ENCODE results near the gene PDE6B. TPM values are rescaled to one million over a fixed set of nuclear protein-coding genes. Genes with fewer than 3 reads are reported as not detected.
"Not testable (repeated sequence)": the region's sequence is repeated elsewhere in the genome, so short reads cannot be mapped to it uniquely, and the experiment has no call there.

Gene PDE6B
- total RNA-seq, 1 experiment from 2014 or later: 10.8 TPM

DNA sequence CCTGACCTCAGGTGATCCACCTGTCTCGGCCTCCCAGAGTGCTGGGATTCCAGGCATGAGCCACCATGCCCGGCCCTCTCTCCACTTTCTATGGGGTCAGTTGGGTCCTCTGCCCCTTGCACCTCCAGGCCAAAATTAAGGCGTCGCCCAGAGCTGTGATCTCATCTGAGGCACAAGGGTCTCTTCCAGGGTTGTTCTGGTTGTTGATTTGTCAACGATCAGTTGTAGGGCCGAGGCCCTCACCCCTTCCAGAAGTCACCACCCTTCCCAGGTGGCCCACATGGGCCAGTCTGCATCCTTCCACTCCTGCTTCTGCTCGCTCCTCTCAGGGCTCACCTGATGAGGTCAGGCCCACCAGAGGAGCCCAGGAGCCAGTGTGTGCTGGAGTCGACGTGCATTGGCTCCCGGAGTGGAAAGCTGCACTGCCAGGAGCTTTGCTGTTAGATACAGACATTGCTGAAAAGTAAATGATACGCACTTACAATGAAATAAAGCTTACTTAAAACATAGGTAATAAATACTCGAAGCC lies 35.0 kb upstream of the PDE6B start:
- H3K9me3 Mint-ChIP-seq: peaks cover 9 to 12% of the 10 kb centered on the region in 2 experiments; a peak in 4 of 5 replicates
- H2AK5ac ChIP-seq (ENCODE audit: insufficient read length, low read length): no peak overlapping the region
- DNase-seq: no peak

GRCh38 chr4:592178-592577 lies 33.2 kb upstream of the PDE6B start:
- not testable (repeated sequence) for H3K27ac ChIP-seq (ENCODE audit: insufficient read length, low read depth, low read length); H3K9me3 ChIP-seq (ENCODE audit: control insufficient read depth, low read depth, low read length); H4K91ac ChIP-seq (ENCODE audit: insufficient read length, low read depth, low read length); H3K79me1 ChIP-seq (ENCODE audit: insufficient read depth, low read depth, low read length, poor library complexity, severe bottlenecking); H3K18ac ChIP-seq (ENCODE audit: insufficient read length, low read depth, low read length); H3K56ac ChIP-seq (ENCODE audit: insufficient read length, low read depth, low read length); H3K9ac ChIP-seq (ENCODE audit: extremely low read depth, insufficient read length, low read length); H3T11ph ChIP-seq (ENCODE audit: low read length); H3K4me1 Mint-ChIP-seq; H3K23ac ChIP-seq (ENCODE audit: insufficient read length, low read depth, low read length); H4K20me1 ChIP-seq (ENCODE audit: control insufficient read depth, insufficient read depth, insufficient read length); H3K4me2 ChIP-seq (ENCODE audit: insufficient read depth, insufficient read length, low read length); H3K27ac Mint-ChIP-seq; H2AFZ ChIP-seq (ENCODE audit: low read length); H3K36me3 Mint-ChIP-seq (ENCODE audit: insufficient read depth in 1 of 3, low read depth in 3 of 3); H4K8ac ChIP-seq (replicated peaks; ENCODE audit: insufficient read length, low read depth, low read length); H2BK120ac ChIP-seq (ENCODE audit: low read depth, low read length, poor library complexity, severe bottlenecking); H2AK5ac ChIP-seq (ENCODE audit: insufficient read length, low read length); H2BK12ac ChIP-seq (ENCODE audit: insufficient read length, low read depth, low read length); H3K14ac ChIP-seq (ENCODE audit: insufficient read depth, low read length); H3K27me3 ChIP-seq (ENCODE audit: insufficient read depth, low read length); H3K4me3 Mint-ChIP-seq; H4K5ac ChIP-seq (ENCODE audit: insufficient read length, low read depth, low read length); DNase-seq; H3K4me1 ChIP-seq (ENCODE audit: insufficient read depth, low read length); H3K23me2 ChIP-seq (ENCODE audit: insufficient read length, low read depth, low read length, poor library complexity, severe bottlenecking); H3K79me2 ChIP-seq (ENCODE audit: insufficient read depth, low read length); H2BK15ac ChIP-seq (ENCODE audit: low read depth, low read length); H2BK5ac ChIP-seq (ENCODE audit: insufficient read length, low read length); H2BK20ac ChIP-seq (ENCODE audit: low read depth, low read length, poor library complexity, severe bottlenecking); H3K4ac ChIP-seq (ENCODE audit: low read depth, low read length)
- peaks cover 70% of the 10 kb centered on the region for H3K27me3 Mint-ChIP-seq (ENCODE audit: low read depth)
- WGBS (ENCODE audit: extremely low coverage, insufficient read length, low lambda C conversion rate): no CpG with 5 or more reads among the region's 13 CpGs
- peaks cover 7 to 12% of the 10 kb centered on the region in 2 experiments; a peak in 4 of 5 replicates for H3K9me3 Mint-ChIP-seq

More for the DNA sequence above, 35.0 kb upstream of the PDE6B start:
- no peaks in the 10 kb centered on the region for H3K23me2 ChIP-seq (ENCODE audit: insufficient read length, low read depth, low read length, poor library complexity, severe bottlenecking)
- H3K4me2 ChIP-seq (ENCODE audit: insufficient read depth, insufficient read length, low read length): no peak overlapping the region
- no peak overlapping the region for H3K18ac ChIP-seq (ENCODE audit: insufficient read length, low read depth, low read length)
- no peaks in the 10 kb centered on the region for H3K36me3 Mint-ChIP-seq (ENCODE audit: insufficient read depth in 1 of 3, low read depth in 3 of 3)
- H3K9ac ChIP-seq (ENCODE audit: extremely low read depth, insufficient read length, low read length): no peak overlapping the region
- no peaks in the 10 kb centered on the region for H3K27me3 ChIP-seq (ENCODE audit: insufficient read depth, low read length)
- no peak overlapping the region for H4K5ac ChIP-seq (ENCODE audit: insufficient read length, low read depth, low read length)
- TF ChIP-seq, protein P1, sequence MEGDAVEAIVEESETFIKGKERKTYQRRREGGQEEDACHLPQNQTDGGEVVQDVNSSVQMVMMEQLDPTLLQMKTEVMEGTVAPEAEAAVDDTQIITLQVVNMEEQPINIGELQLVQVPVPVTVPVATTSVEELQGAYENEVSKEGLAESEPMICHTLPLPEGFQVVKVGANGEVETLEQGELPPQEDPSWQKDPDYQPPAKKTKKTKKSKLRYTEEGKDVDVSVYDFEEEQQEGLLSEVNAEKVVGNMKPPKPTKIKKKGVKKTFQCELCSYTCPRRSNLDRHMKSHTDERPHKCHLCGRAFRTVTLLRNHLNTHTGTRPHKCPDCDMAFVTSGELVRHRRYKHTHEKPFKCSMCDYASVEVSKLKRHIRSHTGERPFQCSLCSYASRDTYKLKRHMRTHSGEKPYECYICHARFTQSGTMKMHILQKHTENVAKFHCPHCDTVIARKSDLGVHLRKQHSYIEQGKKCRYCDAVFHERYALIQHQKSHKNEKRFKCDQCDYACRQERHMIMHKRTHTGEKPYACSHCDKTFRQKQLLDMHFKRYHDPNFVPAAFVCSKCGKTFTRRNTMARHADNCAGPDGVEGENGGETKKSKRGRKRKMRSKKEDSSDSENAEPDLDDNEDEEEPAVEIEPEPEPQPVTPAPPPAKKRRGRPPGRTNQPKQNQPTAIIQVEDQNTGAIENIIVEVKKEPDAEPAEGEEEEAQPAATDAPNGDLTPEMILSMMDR (conservative IDR thresholded peaks at IDR 0.05): no peak
- H2BK12ac ChIP-seq (ENCODE audit: insufficient read length, low read depth, low read length): no peak overlapping the region
- H2BK20ac ChIP-seq (ENCODE audit: low read depth, low read length, poor library complexity, severe bottlenecking): no peak overlapping the region
- H4K20me1 ChIP-seq (ENCODE audit: control insufficient read depth, insufficient read depth, insufficient read length): no peaks in the 10 kb centered on the region
- H3K4ac ChIP-seq (ENCODE audit: low read depth, low read length): no peak overlapping the region
- no peak overlapping the region for H3K56ac ChIP-seq (ENCODE audit: insufficient read length, low read depth, low read length)
- no CpG with 5 or more reads among the region's 12 CpGs for WGBS (ENCODE audit: extremely low coverage, insufficient read length, low lambda C conversion rate)
- H3K79me1 ChIP-seq (ENCODE audit: insufficient read depth, low read depth, low read length, poor library complexity, severe bottlenecking): no peaks in the 10 kb centered on the region
- peaks cover 0 to 5% of the 10 kb centered on the region in 2 experiments; a peak in 2 of 4 replicates for H3K4me1 Mint-ChIP-seq
- no peak overlapping the region for H3K14ac ChIP-seq (ENCODE audit: insufficient read depth, low read length)
- H4K91ac ChIP-seq (ENCODE audit: insufficient read length, low read depth, low read length): no peak overlapping the region
- H3T11ph ChIP-seq (ENCODE audit: low read length): no peak overlapping the region
- no peaks in the 10 kb centered on the region for H3K79me2 ChIP-seq (ENCODE audit: insufficient read depth, low read length)
- no peak overlapping the region for H3K27ac Mint-ChIP-seq
- no peaks in the 10 kb centered on the region for H3K9me3 ChIP-seq (ENCODE audit: control insufficient read depth, low read depth, low read length)
- no peak overlapping the region for H2BK15ac ChIP-seq (ENCODE audit: low read depth, low read length)
- H3K4me1 ChIP-seq (ENCODE audit: insufficient read depth, low read length): no peaks in the 10 kb centered on the region
- H3K27ac ChIP-seq (ENCODE audit: insufficient read length, low read depth, low read length): no peak overlapping the region
- no peak overlapping the region for H4K8ac ChIP-seq (replicated peaks; ENCODE audit: insufficient read length, low read depth, low read length)
- H2BK120ac ChIP-seq (ENCODE audit: low read depth, low read length, poor library complexity, severe bottlenecking): no peak overlapping the region
- peaks cover 61% of the 10 kb centered on the region for H3K27me3 Mint-ChIP-seq (ENCODE audit: low read depth)
- no peak overlapping the region for H3K23ac ChIP-seq (ENCODE audit: insufficient read length, low read depth, low read length)
- no peak overlapping the region for H2BK5ac ChIP-seq (ENCODE audit: insufficient read length, low read length)
- H2AFZ ChIP-seq (ENCODE audit: low read length): no peak overlapping the region
- no peak overlapping the region for H3K4me3 Mint-ChIP-seq

Data from H9 (cell line).